HG03280 (cell line): ENCODE measurements around the gene HMGXB3.

ENCODE experiments used
- ATAC-seq: cut with Tn5 transposase; IDR thresholded peaks from one replicate; pipeline ENCODE4 v1.9.1; 2021; ENCODE audit warnings: mild to moderate bottlenecking, moderate library complexity; ENCODE audit not compliant: unreplicated experiment

The HMGXB3 gene

GRCh38 chr5:150067405-150067960, 66.9 kb downstream of the HMGXB3 start:
- ATAC-seq: no peak

- ATAC-seq: no peak
Observed at GRCh38 chr5:150068071-150068470, 67.5 kb downstream of the HMGXB3 start.

GRCh38 chr5:150068472-150068871, 67.9 kb downstream of the HMGXB3 start:
- ATAC-seq: no peak

GRCh38 chr5:150068961-150069645, 68.6 kb downstream of the HMGXB3 start:
- ATAC-seq: no peak

- ATAC-seq: no peak
Observed at GRCh38 chr5:150069672-150070627, 69.4 kb downstream of the HMGXB3 start.

DNA sequence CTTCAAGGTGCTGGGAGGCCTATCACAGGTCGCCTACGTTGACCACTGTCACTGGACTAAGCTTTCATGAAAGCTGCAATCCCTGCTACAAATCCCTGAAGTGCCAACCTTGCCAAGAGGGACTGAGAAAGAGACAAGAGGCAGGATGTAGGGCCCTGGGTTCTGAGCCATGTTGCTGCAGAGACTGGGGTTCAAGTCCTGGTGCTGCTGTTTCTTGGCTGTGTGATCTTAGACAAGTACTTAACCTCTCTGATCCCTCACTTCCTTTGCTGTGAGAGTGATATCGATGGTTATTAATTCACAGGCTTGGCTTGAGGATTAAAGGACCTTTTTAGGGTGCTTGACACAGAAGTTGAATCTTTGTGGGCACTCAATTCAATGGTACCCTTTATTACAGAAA, 70.3 kb downstream of the HMGXB3 start:
- no peak for ATAC-seq

DNA sequence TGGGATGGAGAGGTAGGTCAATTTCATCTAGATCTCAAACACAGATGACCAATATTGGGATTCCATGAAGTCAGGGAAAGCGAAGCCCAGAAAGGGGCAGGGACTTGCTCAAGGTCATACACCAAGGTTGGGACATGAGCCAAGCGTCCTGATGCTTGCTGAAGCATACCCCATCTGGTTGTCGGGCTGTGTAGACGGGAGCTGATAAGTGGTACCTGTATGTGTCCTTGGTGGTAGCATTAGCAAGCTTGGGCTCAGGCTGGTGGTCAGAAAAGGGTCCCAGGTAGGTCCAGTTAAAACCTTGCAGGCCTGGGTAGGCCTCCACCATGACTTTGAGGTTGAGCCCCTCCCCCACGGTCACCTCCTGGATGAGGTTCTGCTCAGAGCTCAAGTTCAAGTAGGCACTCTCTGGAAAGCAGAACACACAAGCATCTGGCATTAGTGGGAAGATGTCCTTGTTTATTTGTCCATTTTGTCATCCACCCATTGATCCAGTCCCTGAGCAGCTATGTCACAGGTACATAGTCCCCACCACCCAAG, 72.6 kb downstream of the HMGXB3 start:
- ATAC-seq: no peak

DNA sequence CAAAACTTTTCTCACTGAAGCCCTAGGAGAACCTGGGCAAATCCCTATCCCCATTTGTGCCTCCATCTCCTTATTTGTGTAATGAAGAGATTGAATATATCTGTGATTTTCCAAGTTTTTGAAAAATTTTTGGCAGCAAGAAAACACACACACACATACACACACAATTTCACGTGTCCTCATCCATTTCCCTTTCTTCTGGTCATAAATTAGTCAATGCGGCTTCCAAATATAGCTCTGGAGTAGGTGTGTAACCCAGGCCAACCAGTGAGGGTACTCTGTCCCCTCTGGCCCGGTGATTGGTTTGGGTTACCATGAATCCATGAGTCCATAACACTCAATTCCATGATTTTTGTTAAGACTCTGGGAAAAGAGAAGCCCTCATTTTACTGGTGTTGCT, 73.1 kb downstream of the HMGXB3 start:
- no peak for ATAC-seq

- no peak for ATAC-seq
Observed at GRCh38 chr5:150075233-150075632, 74.7 kb downstream of the HMGXB3 start.

GRCh38 chr5:150075806-150076205, 75.3 kb downstream of the HMGXB3 start:
- ATAC-seq: no peak

DNA sequence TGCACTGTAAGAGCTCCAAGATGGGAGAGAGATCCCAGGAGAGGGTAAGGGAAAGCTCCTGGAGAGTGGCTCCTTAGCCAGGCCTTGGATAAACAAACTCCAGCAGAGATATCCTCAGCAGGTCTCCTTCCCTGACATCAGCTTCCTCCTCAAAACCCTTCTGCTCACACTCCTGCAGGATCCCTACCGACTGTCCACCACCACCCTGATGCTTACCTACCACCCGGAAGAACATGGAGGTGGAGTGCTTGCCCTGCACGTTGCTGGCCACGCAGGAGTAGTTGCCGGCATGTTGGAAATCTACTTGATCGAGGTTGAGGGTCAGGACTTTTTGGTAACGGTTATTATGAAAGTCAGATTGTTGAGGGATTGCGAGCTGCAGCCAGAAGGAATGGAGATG, 76.5 kb downstream of the HMGXB3 start:
- ATAC-seq: no peak

- ATAC-seq: no peak
Observed at GRCh38 chr5:150077996-150078801, 77.7 kb downstream of the HMGXB3 start.

- ATAC-seq: no peak
Observed at GRCh38 chr5:150078802-150079689, 78.5 kb downstream of the HMGXB3 start.

GRCh38 chr5:150079909-150080461, 79.4 kb downstream of the HMGXB3 start:
- no peak for ATAC-seq

- no peak for ATAC-seq
Observed at GRCh38 chr5:150080696-150081435, 80.3 kb downstream of the HMGXB3 start.

DNA sequence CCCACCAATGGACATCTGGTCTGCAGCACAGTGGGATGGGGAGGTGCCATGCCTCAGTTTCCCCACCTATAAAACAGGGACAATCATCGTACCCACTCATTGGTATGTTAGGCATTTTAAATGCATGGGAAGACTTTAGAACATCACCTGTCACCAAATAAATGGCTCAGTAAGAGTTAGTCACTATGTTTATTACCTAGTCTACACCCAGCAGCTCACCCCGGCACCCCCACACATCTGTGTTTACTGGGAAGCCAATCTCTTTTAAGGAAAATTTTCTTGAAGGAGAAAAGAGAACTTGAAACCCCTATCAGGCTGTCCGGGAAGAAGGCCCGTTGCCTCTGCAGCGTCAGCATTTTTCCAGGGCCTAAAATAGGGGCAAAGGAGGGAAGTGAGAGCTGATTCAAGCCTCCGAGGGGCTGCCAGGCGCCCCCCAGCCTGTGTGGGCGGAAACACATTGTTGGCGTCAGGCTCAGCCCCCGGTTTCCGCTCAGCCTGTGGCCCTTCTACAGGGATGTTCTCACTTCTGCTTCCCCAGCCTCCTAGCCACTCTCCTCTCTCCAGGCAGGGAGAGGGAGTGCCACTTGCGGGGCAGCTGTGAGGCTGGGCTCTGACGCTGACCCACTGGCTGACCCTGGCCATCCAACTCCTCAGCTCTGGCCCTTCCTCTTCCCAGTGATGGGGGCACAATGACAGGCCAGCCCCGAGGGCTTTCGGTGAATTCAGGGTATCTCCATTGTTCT, 81.2 kb downstream of the HMGXB3 start:
- ATAC-seq: peak; percentile 56

DNA sequence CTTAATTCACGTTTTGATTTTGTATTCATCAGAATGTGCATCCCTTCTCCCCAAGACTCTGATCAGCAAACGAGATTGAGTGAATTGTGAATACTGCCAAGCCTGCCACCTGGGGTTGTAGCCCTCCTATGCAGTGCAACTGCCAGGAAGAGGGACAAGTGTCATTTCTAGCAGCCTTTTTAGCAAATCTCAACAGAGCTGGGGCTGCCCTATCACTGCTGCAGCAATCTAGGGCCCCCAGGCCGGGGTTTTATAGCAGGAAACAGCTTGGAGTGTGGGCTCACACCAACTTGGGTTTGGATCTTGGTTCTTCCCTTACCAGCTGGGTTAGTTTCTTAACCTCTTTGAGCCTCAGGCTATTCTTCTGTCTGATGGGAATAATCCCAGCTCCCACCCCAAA, 81.8 kb downstream of the HMGXB3 start:
- no peak for ATAC-seq

GRCh38 chr5:150082889-150083288, 82.3 kb downstream of the HMGXB3 start:
- no peak for ATAC-seq
